GM19351 (cell line): ENCODE results near the gene GGCT.
"Not testable (repeated sequence)": the region's sequence is repeated elsewhere in the genome, so short reads cannot be mapped to it uniquely, and the experiment has no call there.

Source experiments
- ATAC-seq: cut with Tn5 transposase; IDR thresholded peaks from one replicate; pipeline ENCODE4 v1.9.1; 2021; ENCODE audit warnings: mild to moderate bottlenecking, moderate library complexity; ENCODE audit not compliant: unreplicated experiment

GGCT gene, protein sequence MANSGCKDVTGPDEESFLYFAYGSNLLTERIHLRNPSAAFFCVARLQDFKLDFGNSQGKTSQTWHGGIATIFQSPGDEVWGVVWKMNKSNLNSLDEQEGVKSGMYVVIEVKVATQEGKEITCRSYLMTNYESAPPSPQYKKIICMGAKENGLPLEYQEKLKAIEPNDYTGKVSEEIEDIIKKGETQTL

DNA sequence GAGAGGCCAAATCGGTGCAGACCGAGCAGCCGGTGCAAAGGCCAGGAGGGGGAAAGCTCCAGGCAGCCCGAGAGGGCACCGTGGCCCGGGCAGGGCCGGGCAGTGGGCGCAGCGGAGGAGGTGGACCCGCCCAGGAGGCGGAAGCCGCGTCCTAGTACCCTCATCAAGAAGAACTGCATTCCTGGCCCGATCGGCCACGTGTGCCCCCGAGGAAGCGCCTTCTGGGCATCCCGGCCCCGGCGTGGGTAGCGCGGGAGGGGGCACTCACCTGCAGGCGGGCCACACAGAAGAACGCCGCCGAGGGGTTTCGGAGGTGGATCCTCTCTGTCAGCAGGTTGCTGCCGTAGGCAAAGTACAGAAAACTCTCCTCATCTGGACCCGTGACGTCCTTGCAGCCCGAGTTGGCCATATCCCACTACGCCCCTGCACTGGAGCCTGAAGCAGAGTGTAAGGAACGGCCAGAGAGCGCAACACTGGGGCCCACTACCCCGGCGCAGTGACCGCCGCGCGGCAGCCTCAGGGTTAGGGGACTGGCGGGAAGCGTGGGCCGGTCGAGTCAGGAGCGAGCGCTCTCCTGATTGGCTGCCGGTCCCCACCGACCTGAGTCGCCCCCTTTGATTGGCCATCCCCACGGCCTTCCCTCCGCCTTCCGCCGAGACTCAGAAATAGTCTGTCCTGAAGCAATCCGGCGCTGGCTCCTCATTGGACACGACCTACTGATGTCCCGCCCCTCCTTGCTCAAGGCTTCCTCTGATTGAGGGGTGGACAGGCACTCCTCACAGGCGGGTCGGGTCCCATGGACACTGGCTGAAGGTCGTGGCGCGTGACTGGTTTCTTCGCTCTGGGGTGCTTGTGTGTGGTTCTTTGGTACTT, at the start of gene GGCT:
GGCT (minus strand) TSS at position 529 of the 873 bp plus-strand sequence; CDS start at position 409, 120 bp downstream.
- ATAC-seq = peak; percentile 96

DNA sequence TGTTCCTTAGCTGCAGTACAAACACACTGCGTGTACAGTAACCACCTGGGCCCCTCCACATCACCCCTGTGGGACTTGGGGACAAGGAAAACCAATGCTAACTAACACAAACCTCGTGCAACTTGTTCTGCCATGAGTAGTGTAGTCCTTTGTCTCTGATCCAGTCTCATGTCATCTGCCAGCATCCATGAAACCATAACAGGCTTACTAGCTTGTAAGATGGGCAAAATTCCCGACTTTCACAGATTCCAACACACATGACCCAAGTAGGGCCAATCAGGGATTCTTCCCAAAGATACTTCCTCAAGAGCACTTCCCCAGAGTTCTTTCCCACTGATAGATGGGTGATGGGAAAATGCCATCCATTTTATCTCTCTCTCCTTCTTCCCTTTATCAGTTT, 48.9 kb upstream of the GGCT start:
- ATAC-seq = no peak

DNA sequence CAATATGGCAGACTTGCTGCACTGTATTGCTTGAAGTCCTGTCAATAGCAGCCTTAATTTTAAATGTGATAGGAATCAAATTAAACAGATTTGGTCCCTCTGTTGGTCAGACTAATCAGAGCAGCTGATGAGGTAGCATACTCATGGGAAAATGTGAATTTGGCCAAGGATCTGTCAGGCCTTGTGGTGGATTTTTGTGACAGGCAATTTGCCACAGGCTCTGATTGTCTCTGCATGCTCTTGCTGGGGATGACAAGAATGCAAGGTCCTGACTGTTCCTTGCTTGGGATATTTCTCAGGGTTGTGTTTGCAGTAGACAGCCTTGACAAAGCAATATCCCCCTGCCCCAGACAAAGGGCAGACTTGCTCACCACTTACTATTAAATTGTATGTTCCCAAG, 48.5 kb upstream of the GGCT start:
- no peak for ATAC-seq

DNA sequence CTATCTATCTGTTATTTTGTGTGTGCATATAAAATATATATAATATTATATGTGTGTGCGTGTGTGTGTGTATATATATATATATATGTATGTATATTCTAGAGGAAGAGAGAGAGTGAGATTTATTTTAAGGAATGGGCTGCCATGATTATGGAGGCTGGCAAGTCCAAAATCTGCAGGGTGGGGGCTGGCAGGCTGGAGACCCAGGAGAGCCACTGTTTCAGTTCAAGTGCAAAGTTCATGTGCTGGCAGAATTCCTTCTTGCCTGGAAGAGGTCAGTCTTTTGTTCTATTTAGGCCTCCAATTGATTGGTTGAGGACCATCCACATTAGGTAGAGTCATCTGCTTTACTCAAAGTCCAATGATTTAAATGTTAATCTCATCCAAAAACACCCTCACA, 47.7 kb upstream of the GGCT start:
- no peak for ATAC-seq

DNA sequence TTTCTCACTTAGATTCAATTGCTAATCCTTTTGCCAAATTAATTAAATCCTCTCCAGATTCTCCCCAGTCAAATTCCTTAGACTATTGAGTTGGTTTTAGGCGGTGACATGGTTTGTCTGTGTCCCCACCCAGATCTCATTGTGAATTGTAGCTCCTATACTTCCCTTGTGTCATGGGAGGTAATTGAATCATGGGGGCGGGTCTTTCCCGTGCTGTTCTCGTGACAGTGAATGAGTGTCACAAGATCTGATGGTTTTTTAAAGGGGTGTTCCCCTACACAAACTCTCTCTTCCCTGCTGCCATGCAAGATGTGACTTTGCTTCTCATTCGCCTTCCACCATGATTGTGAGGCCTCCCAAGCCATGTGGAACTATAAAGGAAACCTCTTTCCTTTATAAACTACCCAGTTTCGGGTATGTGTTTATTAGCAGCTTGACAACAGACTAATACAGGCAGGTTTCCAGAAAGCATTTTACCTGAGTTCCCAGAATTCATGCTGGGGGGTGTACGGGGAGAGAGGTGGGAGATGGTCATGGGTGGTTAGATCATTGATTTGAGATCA, 45.4 kb upstream of the GGCT start:
- no peak for ATAC-seq

DNA sequence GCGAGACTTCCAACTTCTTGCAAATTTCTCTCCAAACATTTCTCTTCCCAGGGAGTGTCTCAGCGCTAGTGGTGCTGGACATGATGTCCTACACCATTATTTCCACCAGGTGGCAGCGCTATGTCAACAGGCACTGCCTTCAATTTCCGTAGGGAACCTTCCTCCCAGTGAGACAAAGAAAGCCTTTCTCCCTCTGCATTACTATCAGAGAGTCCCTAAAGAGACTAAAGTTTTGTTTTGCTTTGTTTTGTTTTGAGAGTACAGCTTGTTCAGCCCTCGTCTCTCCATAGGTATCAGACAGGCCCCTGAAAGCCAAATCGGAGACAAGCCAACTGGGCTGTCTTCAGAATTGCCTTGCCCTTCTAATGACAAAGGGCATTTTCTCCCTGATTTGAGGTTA, 44.2 kb upstream of the GGCT start:
- ATAC-seq = peak; percentile 61

DNA sequence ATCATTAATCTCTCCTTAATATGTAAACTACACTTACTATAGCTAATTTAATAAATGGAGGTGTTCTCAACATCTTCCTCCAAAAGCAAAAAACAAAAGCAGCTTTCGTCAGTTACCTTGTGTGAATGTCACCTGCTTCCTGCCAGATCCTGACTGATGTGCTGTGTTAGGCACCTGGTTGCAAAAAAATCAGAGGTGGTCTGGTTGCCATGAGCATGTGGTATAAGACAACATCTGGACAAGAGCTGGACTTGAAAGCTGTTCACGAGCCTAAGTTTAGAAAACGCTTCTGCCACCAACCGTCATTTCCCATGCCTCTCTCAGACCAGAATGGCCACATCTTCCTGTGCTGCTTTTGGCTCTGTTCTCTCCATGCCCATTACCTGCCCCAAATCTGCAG, 42.0 kb upstream of the GGCT start:
- no peak for ATAC-seq

DNA sequence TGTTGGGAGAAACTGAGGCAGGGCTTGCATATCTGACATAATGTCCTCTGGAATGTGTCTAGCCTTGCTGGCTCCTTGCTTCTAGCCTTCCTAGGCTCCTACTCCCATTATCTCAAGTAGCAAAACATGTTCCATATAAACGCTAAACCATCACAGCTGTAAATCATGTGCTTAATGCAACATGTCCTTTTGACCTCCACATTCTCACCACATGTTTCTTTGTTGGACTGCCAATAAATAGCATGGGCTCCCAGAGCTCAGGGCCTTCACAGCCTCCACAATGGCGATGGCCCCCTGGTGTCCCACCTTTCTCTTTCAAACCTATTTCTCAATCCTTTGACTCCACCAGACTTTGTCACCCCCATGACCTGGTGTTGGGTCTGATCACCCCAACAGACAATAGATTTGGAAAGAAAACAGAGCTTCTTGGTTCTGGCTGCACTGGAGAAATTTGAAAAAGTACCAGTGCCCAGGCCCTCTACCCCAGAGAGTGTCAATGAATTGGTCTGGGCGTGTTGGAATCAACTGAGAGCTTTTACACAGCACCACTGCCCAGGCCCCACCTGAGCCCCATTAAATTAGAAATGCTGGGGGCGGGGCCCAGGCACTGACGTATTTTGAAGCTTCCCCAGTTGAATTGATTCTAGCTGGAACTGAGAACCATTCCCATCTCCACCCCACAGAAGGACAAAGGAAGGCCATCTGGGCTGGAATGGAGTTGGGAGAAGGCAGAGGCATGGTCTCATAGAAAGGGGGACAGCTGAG, 41.3 kb upstream of the GGCT start:
- no peak for ATAC-seq

DNA sequence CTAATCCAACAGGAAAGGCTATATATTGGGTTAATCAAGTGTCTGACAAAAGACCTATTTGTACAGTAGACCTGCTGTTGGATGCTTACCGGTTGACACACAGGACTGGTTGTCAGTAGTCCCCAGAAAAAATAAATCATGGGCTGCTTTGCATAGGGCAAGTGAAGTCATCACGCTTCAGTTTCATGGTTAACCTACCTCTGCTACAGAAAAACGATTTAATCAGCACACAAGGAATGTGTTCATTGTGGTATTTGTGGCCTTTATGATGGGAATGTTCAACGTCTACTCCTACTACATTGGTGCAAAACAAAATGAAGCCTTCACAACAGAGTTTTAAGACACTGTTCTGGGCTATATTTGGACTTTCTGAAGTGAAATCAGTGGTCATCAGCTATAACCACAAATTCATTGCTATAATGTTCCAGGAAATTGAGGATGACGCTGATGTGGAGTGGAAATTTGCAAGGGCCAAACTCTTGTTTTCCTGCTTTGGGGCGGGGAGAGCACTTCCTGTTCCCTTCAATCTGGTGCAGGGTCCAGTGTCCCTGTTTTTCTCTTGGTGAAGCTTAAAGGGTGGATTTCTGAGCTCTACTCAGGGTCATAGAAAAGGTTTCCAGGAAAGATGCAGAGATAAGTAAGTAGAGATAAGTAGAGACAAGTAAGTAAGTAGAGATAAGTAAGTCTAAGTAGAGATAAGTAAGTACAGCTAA, 39.3 kb upstream of the GGCT start:
- ATAC-seq = no peak

DNA sequence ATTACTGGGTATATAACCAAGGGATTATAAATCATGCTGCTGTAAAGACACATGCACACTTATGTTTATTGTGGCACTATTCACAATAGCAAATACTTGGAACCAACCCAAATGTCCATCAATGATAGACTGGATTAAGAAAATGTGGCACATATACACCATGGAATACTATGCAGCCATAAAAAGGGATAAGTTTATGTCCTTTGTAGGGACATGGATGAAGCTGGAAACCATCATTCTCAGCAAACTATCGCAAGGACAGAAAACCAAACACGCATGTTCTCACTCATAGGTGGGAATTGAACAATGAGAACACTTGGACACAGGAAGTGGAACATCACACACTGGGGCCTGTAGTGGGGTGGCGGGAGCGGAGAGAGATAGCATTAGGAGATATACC, 38.5 kb upstream of the GGCT start:
- ATAC-seq = not testable (repeated sequence)

DNA sequence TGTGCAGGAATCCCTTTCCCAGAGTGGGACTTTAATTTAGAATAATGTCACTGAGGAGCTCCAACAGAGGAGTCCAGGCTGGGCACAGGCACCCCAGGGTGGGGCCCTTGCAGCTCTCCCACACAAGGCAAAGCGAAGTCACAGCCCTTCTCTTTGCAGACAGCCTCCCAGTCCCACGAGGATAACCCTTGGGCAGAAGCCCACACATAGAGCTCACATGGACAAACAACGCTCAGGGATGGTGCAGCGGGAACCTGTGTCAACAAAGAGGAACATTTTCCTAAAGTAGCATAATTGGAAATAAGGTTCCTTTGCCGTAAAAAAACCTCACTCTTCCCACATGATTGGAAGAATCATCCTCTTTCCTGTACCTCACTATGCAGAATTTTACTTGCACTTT, 29.3 kb upstream of the GGCT start:
- no peak for ATAC-seq

DNA sequence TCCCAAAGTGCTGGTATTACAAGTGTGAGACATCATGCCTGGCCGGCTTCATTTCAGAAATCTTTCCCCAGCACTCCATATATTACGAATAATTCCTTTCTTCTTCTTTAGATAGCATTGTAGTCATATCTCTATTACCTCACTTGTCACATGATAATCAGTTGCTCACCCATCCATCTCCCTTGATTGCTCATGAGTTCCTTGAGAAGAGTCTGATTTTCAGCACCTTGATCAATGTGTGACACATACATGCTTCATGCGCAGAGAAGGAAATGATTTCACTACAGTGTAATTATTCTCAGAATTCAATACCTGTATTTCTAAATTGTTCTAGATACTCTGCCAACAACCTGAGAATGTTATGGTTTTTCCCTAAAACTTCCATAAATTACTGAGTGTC, 26.7 kb upstream of the GGCT start:
- ATAC-seq = no peak

DNA sequence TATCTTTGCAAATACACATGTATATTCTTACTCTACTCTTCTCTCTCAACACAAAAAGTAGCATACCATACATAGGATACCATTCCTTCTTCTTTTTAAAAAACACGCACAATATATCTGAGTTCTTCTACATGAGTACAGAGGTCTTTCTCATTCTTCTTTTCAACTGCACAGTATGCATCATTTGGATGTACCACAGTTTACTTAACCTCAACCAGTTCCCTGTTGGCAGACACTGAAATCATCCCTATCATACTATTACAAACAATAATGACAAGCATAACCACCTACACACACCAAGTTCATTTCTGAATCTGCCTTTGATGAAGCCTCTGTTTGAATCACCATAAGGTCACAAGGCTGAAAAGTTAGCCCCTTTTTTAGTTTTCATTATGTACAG, 25.7 kb upstream of the GGCT start:
- ATAC-seq = no peak

DNA sequence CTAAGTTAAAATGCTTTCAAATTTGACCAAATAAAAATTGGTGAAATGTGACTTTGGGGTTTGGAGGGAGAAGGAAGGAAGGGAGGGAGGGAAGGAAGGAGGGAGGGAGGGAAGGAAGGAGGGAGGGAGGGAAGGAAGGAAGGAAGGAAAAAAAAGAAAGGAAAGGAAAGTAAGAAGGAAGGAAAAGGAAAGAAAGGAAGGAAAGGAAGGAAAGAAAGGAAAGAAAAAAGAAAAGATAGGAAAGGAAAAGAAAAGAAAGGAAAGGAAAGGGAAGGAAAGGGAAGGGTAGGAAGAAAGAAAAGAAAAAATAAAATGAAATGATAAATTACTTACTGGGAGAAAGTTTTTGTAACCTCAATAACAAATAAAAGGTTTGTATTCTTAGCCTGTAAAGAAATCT, 24.1 kb upstream of the GGCT start:
- ATAC-seq = no peak

DNA sequence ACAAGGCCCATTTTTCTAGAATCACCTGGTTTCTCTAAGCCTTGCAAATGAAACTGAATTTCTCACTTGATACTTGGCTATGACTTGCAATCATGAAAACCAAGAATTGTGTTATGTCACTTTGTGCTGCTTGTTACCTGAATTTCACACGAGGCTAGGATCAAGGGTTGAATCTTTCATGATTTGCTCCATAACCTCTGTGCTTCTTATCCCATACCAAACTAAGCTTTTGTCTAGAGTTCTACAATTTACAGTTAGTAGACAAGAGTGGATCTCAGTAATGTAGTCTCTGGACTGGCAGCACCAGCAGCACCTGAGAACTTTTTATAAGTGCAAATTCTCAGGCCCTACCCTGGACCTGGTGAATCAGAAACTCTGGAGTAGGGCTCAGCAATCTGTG, 22.7 kb upstream of the GGCT start:
- ATAC-seq = not testable (repeated sequence)

DNA sequence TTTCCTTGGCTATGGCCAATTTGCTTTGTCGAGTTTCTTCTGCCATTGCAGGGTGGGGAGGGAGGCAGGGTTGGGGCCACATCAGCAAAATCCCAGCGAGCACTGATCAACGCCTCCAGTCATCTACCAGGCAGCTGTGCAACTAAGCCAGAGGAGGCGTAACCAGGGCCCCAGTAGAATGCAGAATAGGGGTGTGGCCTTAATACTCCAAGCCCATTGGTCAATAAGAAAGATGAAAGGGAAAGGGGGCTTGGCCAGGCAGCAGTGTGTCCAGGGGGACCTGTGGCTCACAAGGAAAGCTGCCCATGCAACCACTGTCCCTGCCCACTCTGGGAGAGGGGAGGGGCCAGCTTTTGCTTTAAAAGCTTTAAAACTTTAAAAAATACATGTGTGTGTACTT, 21.5 kb upstream of the GGCT start:
- no peak for ATAC-seq

DNA sequence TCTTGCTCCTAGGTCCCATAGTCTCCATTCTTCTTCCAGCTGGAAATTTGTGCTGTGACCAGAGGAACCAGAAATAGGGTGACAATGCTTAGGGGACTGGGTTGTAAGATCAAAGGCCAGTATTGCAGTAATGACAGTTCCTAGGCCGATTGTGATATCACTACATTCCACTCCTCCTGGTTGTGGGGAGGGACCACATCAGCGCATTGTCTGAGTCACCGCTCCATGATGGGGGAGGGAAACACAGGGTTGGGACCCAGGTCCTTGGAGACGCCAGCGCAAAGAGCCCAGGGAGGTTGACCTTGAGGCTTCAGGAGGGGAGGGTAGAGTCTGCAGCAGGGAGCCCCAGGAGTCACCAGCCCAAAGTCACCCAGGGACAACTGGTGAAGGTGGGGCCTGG, 20.8 kb upstream of the GGCT start:
- no peak for ATAC-seq

DNA sequence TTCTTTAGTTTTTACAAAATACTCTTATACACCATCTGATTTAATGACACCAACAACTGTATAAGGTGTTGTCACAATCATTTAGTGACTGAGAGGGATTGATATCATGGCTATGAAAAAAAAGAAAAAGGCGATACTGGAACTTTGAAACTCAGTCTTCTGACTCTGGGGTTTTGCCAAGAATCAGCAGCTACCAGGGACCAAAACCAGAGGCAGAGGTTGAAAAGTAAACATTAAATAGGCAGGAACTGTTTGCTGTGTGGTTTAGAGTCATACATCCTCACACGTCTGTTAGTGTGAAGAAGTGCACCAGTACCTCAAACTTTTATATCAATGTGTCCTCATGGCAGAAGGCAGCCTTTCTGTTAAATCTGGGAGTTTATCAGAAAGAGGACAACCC, 19.9 kb upstream of the GGCT start:
- no peak for ATAC-seq

DNA sequence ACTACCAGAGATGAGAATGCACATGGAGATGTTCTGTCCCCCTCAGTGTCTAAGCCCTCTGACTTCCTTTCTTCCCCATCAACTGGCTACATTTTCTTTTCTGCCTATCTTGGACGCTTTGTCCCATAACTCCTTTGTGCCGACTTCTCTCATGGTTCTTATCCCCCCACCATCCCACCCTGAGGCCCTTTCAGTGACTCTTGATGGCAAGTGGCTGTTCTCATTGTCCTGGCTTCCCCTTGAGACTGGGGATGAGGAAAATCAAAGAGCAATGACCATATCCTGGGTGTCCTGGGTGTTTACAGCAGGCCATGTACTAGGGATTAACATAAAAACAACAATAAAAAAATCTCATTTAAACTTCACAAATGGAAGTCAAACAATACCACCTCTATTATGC, 18.8 kb upstream of the GGCT start:
- no peak for ATAC-seq

DNA sequence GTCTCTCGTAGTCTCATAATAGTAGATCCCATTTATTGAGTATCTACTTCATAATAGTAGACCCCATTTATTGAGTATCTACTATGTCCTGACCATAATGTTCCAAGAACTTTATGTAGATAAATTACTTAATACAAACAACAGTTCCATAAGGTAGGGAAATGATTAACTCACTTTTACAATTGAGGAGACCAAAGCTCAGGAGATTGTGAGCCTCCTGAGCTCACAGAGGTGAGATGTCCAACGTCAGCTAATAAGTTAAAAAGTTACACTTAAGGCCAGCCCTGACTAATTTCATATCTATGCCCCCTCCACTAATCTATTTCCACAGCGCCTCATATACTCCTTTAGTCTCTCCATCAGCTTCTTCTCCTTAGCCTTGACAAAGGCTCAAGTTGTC, 17.5 kb upstream of the GGCT start:
- ATAC-seq = no peak

DNA sequence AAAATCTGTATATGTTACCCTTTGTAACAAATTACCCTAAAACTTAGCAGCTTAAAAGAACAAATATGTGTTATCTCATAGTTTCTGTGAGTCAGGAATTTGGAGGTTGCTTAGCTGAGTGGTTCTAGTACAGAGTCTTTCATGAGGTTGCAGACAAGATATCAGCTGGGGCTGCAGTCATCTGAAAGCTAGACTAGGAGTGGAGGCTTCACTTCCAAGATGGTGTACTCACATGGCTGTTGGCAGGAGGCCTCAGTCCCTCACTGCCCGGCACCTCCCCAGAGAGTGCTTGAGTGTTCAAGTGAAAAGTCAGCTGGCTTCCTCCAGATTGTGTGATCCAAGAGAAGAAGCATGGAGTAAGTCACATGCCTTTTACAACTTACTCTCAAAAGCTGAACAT, 16.9 kb upstream of the GGCT start:
- ATAC-seq = no peak
